Measurements from ENCODE around the gene CRAT.

The CRAT gene

GRCh38 chr9:129072171-129072570 lies 38.4 kb downstream of the CRAT start:
- no peak for DNase-seq
- Histone ChIP-seq H3K4me2 (ENCODE audit: insufficient read depth, low read length) (no peak overlapping the region), H3K36me3 (ENCODE audit: insufficient read depth, low read length) (peaks cover 25% of the 10 kb centered on the region), H3K4me3 (ENCODE audit: low read depth in 1 of 2, low read length in 2 of 2) (no peak overlapping the region), H3K9ac (ENCODE audit: low read depth, low read length) (no peak overlapping the region), H4K20me1 (ENCODE audit: insufficient read depth, low read length) (no peaks in the 10 kb centered on the region; the same call in 1 of the 2 replicates), H3K4me1 (ENCODE audit: insufficient read depth, low read length) (no peaks in the 10 kb centered on the region), H3K27ac (ENCODE audit: low read length) (no peak overlapping the region), H2AFZ (ENCODE audit: low read depth, low read length) (no peak overlapping the region), H3K79me2 (ENCODE audit: insufficient read depth, low read length) (no peaks in the 10 kb centered on the region), H3K9me3 (ENCODE audit: insufficient read depth, low read length, severe bottlenecking) (no peaks in the 10 kb centered on the region), H3K27me3 (ENCODE audit: insufficient read depth, low read length, poor library complexity) (no peaks in the 10 kb centered on the region)
- ATAC-seq (ENCODE audit: insufficient read depth, low read depth): no peak
- TF ChIP-seq EZH2 (IDR thresholded peaks at IDR 0.05; ENCODE audit: borderline replicate concordance, low read depth, low read length, severe bottlenecking): no peak
- no peak for TF ChIP-seq CTCF (IDR thresholded peaks at IDR 0.05; ENCODE audit: borderline replicate concordance, extremely low read depth, low read length, poor library complexity, severe bottlenecking)

DNA sequence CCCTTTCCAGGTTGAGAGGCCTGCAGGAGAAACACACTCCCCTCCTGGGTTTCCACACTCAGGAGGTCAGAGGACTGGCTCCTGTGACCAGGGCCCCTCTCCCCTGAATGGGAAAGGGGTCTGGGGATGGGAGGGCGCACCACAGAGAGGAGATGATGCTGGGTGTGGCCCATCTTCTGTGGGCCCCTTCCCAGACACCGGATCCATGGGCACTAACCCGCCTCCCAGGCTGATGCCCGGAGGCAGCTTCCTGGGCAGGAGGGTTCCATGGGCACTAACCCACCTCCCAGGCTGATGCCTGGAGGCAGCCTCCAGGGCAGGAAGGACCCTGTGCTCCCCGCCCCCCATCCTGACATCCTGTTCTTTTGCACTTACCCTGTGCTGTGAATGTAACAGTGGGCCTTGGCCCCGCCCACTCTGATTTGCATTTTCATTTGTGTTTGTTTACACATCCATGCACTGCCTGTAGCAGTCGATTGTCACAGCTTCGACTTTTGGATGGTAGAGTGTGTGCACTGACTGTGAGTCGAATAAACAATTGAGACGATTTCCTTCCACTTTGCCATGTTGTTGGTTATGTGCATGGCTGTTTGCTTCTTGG lies 39.0 kb downstream of the CRAT start:
- DNase-seq: peak; percentile 22
- H3K36me3 ChIP-seq (ENCODE audit: insufficient read depth, low read length): peaks cover 27% of the 10 kb centered on the region
- H2AFZ ChIP-seq (ENCODE audit: low read depth, low read length): no peak overlapping the region
- TF ChIP-seq EZH2 (IDR thresholded peaks at IDR 0.05; ENCODE audit: borderline replicate concordance, low read depth, low read length, severe bottlenecking): no peak
- TF ChIP-seq CTCF (IDR thresholded peaks at IDR 0.05; ENCODE audit: borderline replicate concordance, extremely low read depth, low read length, poor library complexity, severe bottlenecking): no peak
- H3K4me2 ChIP-seq (ENCODE audit: insufficient read depth, low read length): no peak overlapping the region
- no peaks in the 10 kb centered on the region for H3K27me3 ChIP-seq (ENCODE audit: insufficient read depth, low read length, poor library complexity)
- no peaks in the 10 kb centered on the region for H3K9me3 ChIP-seq (ENCODE audit: insufficient read depth, low read length, severe bottlenecking)
- no peak overlapping the region for H3K4me3 ChIP-seq (ENCODE audit: low read depth in 1 of 2, low read length in 2 of 2)
- no peaks in the 10 kb centered on the region for H3K79me2 ChIP-seq (ENCODE audit: insufficient read depth, low read length)
- H3K27ac ChIP-seq (ENCODE audit: low read length): no peak overlapping the region
- ATAC-seq (ENCODE audit: insufficient read depth, low read depth): peak; percentile 44; the same call in 1 of the 3 replicates
- H4K20me1 ChIP-seq (ENCODE audit: insufficient read depth, low read length): no peaks in the 10 kb centered on the region; the same call in 1 of the 2 replicates
- no peaks in the 10 kb centered on the region for H3K4me1 ChIP-seq (ENCODE audit: insufficient read depth, low read length)
- H3K9ac ChIP-seq (ENCODE audit: low read depth, low read length): no peak overlapping the region

GRCh38 chr9:129070696-129071525 lies 39.7 kb downstream of the CRAT start:
- Histone ChIP-seq H3K4me1 (ENCODE audit: insufficient read depth, low read length) (no peaks in the 10 kb centered on the region), H3K27ac (ENCODE audit: low read length) (no peak overlapping the region), H4K20me1 (ENCODE audit: insufficient read depth, low read length) (no peaks in the 10 kb centered on the region; the same call in 1 of the 2 replicates), H3K9ac (ENCODE audit: low read depth, low read length) (no peak overlapping the region), H3K27me3 (ENCODE audit: insufficient read depth, low read length, poor library complexity) (no peaks in the 10 kb centered on the region), H3K79me2 (ENCODE audit: insufficient read depth, low read length) (no peaks in the 10 kb centered on the region), H3K4me3 (ENCODE audit: low read depth in 1 of 2, low read length in 2 of 2) (no peak overlapping the region), H3K9me3 (ENCODE audit: insufficient read depth, low read length, severe bottlenecking) (no peaks in the 10 kb centered on the region), H3K36me3 (ENCODE audit: insufficient read depth, low read length) (peaks cover 29% of the 10 kb centered on the region), H2AFZ (ENCODE audit: low read depth, low read length) (no peak overlapping the region), H3K4me2 (ENCODE audit: insufficient read depth, low read length) (no peak overlapping the region)
- ATAC-seq (ENCODE audit: insufficient read depth, low read depth) (no peak), DNase-seq (no peak)
- no peak for TF ChIP-seq EZH2 (IDR thresholded peaks at IDR 0.05; ENCODE audit: borderline replicate concordance, low read depth, low read length, severe bottlenecking)
- no peak for TF ChIP-seq CTCF (IDR thresholded peaks at IDR 0.05; ENCODE audit: borderline replicate concordance, extremely low read depth, low read length, poor library complexity, severe bottlenecking)
